G401.6 (cell line): Measurements from ENCODE around the gene RNF11.
A peak's percentile ranks its signal among the peaks of the same experiment; 100 is the strongest.

Experiments used
- FAIRE-seq: peaks from 2 replicates; lab custom pipeline; 2012; peaks lifted over from hg19 to GRCh38; lab: Jason Lieb, UNC

Gene RNF11

DNA sequence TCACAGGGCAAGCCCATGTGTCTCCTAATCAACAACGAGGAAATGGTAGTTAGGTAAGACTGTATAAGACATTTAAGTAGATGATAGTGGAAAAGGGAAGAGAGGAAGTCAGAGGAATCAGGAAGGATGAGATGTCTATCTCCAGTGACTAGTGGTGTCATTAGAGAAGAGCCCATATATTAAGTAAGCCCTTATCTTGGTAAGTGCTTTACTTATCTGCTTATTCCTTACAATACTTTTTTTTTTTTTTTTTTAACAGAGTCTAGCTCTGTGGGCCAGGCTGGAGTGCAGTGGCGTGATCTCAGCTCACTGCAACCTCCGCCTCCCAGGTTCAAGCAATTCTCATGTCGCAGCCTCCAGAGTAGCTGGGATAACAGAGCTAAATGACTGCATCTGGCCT, 29.5 kb downstream of the RNF11 start:
- no peak for FAIRE-seq

GRCh38 chr1:51266181-51266580, 30.1 kb downstream of the RNF11 start:
- FAIRE-seq, result no peak

- no peak for FAIRE-seq
These were observed 30.7 kb downstream of the RNF11 start for GRCh38 chr1:51266791-51267190.

GRCh38 chr1:51268634-51269033, 32.6 kb downstream of the RNF11 start:
- no peak for FAIRE-seq

- no peak for FAIRE-seq
These were observed 34.7 kb downstream of the RNF11 start for GRCh38 chr1:51270751-51271150.

DNA sequence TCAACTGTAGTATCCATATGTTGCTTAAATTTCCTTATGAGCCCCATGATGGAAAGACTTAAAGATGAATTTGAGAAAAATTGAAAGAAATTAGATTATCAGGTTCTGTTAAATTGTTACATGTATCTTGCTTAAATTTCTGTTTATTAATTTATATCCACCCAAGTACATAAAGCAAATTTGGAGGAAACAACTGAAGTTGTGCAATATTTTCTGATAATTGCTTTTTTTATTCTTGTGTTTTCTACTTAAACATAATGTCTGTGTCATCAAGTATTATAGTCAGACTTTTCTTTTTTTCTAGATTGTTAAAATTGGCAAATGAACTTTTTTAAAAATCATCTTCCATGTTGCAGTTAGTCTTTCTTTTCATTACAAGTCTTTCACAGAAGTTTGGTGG, 36.8 kb downstream of the RNF11 start:
- no peak for FAIRE-seq

GRCh38 chr1:51274676-51275075, 38.6 kb downstream of the RNF11 start:
- FAIRE-seq, result no peak

DNA sequence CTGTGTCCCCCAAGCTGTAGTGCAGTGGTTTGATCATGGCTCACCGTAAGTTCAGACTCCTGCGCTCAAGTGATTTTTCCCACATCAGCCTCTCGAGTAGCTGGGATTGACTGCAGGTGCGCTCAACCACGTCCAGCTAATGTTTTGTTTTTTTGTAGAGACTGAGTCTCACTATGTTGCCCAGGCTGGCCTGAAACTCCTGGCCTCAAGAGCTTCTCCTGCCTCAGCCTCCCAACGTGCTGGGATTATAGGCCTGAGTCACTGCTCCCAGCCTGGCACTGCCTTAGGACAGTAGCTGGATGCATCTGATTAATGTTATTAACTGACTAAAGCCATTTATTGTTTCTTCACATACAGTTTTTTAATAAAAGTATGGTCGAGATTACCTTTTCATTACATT, 40.2 kb downstream of the RNF11 start:
- FAIRE-seq, result no peak

DNA sequence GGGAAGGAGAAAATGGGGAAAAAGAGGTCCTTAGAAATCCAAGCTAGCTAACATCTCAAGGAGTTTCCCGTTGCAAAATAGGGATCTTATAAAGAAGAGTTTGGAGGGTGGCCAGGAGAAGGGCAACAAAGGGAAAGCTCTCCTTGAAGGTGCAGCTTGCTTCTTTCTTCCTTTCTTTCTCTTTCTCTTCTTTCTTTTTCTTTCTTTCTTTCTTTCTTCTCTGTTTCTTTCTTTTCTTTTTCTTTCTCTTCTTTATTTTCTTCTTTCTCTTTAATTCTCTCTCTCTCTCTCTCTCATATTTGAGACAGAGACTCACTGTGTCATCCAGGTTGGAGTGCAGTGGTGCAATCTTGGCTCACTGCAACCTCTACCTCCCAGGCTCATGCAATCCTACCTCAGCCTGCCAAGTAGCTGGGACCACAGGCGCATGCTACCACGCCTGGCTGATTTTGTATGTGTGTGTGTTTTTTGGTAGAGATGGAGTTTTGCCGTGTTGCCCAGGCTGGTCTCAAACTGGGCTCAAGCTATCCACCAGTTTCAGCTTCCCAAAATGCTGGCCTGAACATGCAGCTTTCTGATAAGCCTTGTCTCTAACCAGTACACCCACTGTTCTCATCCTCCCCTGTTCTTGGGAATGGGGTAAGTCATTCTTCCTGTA, 44.4 kb downstream of the RNF11 start:
- FAIRE-seq, result no peak

DNA sequence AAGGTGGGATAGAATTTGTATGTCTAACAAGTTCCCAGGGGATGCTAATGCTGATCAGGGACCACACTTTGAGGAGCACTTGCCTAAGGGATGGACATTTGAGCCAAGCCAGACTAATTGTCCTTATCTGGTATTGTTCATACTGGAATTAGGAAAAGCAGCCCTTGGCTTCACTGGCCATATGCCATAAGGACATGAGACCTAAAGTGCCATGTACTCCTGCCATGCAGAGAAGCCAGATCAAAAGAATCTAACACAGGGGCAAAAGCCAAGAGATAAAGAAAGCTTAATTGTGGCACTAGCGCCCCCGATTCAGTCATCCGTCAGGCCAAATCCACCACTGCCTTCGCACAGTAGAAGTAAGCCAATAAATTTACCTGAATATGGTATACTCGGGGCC, 45.7 kb downstream of the RNF11 start:
- no peak for FAIRE-seq

DNA sequence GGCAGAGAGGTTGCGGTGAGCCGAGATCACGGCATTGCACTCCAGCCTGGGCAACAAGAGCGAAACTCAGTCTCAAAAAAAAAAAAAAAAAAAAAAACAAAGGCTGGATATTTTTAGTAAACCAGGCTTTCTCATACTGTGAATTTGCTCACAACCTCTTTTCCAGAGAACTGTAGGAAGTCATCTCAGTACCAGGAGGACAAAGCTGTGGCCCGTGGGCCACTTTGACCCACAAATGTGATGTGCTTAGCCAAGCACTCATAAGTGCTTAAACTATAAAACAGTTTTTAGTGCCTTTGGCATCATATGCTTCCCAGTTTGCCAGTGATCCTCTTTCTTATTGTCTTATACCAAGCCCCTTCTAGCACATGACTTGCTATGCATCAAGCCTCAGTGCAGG, 46.5 kb downstream of the RNF11 start:
- FAIRE-seq, result no peak

GRCh38 chr1:51283979-51284378, 47.9 kb downstream of the RNF11 start:
- no peak for FAIRE-seq

- FAIRE-seq, result no peak
These were observed 48.4 kb downstream of the RNF11 start for GRCh38 chr1:51284487-51284954.

GRCh38 chr1:51285055-51285454, 49.0 kb downstream of the RNF11 start:
- FAIRE-seq, result no peak

GRCh38 chr1:51287966-51288365, 51.9 kb downstream of the RNF11 start:
- no peak for FAIRE-seq

- no peak for FAIRE-seq
These were observed 52.5 kb downstream of the RNF11 start for GRCh38 chr1:51288578-51288977.

DNA sequence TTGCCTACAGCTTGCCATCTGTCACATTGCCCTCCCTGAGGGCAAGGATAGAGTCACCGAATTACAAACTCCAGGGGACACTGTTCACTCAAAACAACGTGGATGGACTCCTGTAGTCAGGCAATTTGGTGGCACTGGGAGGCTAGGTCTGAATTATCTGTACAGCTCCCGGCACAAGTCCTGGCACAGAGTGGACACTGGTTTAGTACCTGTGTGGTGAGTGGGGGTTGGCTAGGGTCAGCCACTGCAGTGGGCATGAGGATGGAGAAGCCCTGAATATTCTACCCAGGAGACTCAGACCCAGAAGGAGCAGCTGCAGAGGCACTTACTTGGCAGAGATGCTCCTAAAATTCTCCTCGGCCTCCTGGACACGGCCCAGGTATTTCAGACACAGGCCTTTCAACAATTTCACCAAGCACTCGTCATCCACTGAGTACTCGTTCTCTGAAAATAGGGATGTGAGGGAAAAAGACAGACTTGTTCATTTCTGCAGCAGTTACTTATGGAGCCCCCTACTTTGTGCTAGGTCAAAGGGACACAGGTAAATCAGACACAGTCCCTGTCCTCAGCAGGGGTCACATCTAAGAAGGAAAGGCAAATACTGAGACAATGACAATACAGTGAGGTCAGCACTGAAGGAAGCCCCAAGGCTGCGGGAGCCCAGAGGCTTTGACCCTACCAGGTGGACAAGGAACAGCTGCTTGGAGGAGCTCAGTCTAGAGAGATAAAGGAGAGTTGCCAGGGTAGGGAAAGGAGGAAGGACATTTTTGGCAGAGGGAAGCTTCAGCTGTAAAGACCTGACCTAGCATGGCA, 53.8 kb downstream of the RNF11 start:
- FAIRE-seq, result no peak

DNA sequence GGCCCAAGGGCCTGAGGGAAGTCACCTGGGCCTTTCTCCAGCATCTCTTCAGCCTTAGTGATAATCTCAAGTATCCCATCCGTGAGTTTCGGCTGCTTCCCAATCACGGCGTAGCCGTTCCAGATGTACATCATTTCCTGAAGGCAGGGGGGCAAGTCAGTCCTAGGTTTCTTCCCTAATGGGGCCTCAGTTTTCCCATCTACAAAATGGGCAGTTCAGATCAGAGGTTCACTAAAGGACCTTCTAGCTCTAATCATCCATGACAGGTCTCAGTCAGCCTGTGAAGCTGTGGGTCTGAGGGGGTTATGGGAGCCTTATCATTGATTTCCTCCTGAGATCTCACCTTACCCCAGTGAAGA, 54.4 kb downstream of the RNF11 start:
- FAIRE-seq, result no peak

GRCh38 chr1:51293898-51294515, 57.9 kb downstream of the RNF11 start:
- no peak for FAIRE-seq

DNA sequence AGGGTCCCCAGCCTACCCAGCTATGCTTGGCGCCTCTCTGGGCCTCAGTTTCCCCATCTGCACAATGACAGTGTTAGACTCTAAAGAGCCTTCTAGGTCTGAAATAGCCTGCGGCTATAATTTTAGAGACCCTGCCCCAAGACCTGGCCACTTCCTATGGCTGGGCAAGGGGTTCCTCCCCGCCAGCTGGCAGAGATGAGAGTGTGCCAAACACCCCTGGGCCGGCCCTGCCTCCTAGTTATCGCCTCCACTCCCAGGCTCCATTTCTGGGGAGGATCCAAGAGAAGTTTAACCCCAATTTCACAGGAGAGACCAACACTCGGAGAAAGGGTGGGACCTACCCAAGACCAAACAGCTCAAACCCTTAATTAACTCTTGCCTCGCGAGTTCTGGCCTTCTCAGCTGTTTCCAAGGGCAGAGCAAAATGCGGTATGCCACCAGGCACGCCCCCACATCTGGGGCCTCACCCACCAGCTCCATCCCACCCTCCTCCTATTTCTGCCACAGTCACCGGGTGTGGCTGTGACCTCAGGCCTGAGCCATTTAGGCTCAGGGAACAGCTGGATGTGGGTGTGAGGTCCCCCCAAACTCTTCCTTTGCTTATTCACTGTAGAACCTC, 58.6 kb downstream of the RNF11 start:
- FAIRE-seq, result no peak

DNA sequence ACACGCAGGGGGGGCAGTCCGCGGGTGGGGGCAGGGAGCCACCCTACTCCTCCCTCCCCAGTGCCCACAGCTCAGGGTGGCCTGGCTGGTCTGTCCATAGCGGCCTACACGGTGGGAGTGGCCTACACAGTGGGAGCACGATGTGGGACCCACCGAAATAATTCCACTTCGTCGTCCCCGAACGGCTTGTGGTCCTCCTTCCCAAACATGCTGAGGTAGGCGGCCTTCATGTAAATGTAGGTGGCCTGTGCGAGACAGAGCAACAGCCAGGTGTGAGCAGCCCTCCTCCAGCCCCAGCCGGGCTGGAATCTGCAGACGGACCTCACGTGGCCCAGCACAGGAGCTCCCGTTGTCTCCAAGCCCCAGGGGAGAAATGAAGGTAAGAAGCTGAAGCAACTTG, 59.9 kb downstream of the RNF11 start:
- no peak for FAIRE-seq

DNA sequence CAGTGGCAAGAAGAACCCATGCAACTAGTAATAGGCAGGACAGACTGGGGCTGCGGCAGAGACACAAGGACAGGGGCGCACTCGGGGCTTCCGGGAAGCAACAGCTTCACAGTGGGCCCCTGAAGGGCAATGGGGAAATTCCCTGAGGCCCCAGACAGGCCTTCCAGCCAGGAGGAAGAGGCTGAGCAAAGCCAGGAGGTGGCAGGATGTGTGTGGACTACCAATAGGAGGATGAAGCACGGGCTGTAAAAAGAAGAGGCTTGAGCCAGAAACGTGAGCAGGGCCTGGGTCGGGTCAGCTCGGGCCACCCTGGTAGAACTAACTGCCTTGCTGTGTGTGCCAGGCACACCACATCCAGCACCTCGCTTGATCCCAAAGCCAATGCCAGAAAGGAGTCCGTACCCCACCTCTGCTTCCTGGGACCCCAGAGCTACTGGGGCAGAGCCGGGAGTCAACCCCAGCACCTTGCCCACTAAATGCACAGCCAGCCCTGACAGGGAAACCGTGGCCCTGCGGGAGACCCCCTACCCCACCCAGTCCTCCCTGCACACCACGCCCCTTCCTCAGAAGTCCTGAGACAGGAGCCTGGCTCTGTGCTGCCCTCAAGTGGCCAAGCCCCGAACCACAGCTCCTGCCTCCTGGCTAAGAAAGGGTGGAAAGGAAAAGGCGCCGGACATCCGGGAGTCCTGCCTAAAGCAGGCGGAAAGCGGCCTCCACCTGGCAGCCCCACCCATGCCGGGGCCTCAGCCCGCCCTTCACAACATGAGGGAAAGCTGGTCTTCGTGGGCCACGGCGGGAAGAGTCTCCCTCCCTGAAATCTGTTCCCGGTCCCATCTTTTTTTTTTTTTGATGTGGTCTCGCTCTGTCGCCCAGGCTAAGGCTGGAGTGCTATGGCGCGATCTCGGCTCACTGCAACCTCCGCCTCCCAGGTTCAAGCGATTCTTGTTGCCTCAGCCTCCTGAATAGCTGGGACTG, 60.6 kb downstream of the RNF11 start:
- FAIRE-seq, result peak; percentile 28
